HG03066 (cell line): Measurements from ENCODE around the gene CAMK2D.

ENCODE experiments used
- ATAC-seq: cut with Tn5 transposase; IDR thresholded peaks from one replicate; pipeline ENCODE4 v1.9.1; 2021; ENCODE audit warnings: low read depth; ENCODE audit not compliant: unreplicated experiment

CAMK2D gene

GRCh38 chr4:113579360-113579759 is 182.2 kb downstream of the CAMK2D start:
- ATAC-seq = no peak

DNA sequence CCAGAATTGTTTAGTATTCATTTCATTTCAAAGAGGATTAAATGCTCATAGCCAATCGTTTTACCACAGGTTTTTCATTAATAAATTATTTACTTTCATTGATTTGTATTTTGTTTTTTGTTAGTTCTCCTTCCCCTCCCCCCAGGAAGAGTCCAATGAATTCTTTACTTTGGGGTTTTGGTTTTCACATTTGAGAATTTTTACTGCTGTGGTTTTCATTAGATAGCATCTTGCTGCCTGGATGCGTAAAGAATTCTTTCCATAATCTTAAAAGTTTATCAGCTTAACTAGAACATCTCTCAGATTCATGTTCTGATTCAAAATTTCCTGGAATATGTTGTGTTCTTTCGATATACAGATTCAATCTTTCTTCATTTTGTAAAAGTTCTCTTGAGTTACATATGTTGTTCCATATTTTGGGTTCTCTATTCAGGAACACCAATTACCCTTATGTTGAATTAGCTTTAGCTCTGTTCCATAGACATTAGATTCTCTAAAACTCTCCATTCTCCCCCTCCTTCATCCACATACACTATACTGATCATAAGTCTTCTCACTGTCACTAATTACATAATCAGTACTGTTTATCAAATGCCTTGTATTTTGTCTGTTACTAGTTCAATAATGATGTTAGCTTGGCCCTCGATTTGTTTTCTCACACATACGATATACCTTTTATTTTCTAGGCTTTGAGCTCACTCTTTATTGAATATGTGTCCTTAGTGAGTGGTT is 184.4 kb downstream of the CAMK2D start:
- ATAC-seq = no peak

- no peak for ATAC-seq
Observed at GRCh38 chr4:113575401-113575800, 186.1 kb downstream of the CAMK2D start.

DNA sequence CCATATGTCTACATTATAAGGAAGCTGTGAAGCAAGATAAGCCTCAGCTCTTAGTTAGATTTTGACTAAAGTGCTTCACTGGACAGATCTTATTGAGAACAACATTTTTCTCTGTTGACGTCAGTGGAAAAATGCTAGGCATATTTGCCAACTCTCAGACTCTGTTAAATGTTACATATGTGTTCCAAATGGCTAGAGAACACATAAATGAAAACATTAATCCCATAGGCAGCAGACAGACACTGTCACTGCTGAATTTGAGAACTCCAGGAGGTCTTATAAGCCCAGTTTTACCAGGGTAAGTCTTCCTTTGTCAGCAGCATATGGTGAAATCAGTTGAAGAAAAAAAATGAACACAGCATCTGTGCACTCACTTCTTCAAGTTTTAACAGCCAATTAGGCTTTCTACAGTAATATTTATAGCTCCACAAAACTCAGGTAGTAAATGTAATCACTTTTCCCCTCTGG is 186.9 kb downstream of the CAMK2D start:
- ATAC-seq = no peak

- no peak for ATAC-seq
Observed at GRCh38 chr4:113572620-113573019, 188.9 kb downstream of the CAMK2D start.

DNA sequence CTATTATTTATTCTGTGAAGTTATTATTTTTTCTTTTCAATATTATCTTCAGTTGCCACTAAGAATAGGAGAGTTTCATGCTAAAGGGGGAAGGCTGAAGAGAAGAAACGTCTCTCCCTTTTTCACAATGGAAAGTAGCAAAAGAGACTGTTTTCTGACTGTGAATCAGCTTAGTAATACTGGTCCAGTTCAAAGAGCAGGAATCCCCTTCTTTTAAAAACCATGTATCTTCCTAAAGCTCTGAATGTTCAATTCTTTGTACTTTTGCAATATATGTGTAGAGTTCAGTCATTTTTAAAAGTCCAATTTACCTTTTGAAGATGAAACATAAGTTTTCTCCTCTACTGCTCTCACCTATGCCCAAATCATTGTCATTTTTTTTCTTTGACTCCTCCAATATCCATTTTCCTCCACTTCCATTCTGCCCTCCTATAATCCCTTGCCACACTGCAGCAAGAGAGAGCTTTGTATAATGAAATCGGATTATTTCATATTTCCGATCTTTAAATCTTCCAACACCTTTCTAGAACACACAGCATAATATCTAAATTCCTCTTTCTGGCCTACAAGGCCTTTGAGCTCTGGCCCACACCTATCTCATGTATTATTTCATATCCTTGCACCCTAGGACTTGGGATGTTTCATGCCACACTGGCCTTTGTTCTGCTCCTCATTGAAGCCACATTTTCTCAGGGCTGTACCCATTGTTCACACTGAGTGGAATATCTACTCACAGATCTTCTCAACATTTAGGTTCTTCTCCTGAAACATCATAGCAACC is 195.3 kb downstream of the CAMK2D start:
- ATAC-seq = no peak

- ATAC-seq = no peak
Observed at GRCh38 chr4:113565702-113566012, 195.9 kb downstream of the CAMK2D start.

GRCh38 chr4:113564493-113564892 is 197.0 kb downstream of the CAMK2D start:
- peak; percentile 19 for ATAC-seq

DNA sequence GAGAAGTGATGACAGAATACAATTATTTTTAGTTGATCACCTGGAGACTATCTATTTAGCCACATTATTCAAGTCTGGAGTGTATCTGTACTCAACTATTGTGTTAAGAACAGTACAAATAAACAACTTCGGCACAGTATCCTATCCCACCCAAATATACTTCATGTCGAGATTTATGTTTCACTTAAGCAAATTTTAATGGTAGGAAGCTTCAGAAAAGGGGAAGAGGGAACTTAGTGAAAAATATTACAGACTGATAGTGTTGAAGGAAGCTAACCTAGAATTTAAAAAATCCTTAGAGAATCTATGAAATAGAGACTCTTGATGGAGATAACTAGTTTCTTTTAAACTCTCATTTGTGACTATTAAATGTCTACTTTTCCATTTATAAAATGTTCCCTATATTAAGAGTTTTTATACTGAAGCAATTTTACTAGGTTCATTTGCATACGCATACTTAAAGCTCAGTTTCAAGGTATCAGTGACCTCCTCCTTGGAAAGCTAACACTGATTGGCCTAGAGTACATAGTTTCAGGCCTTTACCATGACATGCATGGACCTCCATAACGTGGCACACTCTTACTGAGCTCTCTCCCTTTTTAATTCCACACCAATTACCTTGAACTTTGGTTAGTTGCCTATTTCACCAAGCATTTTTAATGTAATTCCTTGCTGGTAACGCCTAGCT is 197.7 kb downstream of the CAMK2D start:
- no peak for ATAC-seq

GRCh38 chr4:113561758-113562157 is 199.8 kb downstream of the CAMK2D start:
- ATAC-seq = no peak

- no peak for ATAC-seq
Observed at GRCh38 chr4:113561092-113561491, 200.4 kb downstream of the CAMK2D start.

DNA sequence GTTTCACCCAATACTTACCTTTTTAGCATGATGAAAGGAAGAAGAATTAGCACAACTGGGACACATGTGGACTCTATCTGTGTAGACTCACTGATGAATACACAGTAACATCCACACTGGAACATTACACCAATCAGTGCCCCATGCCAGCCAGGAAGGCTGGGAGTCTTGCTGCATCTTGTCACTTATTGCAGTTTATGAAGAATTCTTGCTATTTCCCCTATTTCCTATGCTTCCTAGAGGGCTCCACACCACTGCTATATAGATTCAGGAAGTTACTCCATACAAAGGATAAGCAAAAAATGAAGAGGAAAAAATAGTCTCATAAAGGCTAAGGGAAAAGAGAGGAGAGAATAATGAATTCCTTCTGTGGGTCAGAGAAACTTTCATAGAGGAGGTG is 201.0 kb downstream of the CAMK2D start:
- no peak for ATAC-seq

GRCh38 chr4:113559947-113560346 is 201.6 kb downstream of the CAMK2D start:
- no peak for ATAC-seq

GRCh38 chr4:113556382-113557134 is 205.0 kb downstream of the CAMK2D start:
- ATAC-seq = no peak

DNA sequence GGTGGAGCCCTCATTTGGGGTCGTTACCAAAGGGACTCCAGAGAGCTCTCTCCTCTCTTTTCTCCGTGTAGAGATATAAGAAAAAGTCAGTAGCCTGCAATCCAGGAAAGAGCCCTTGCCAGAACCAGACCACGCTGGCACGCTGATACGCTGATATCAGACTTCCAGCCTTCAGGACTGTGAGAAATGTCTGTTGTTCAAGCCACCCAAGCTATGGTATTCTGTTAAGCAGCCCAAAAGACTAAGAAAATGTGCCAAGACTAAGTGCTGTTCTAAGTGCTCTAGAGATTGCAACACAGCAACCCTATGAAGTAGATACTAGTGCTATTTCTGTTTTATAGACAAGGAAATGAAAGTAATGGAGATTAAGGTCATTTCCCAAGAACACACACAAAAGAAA is 205.7 kb downstream of the CAMK2D start:
- ATAC-seq = no peak

- ATAC-seq = no peak
Observed at GRCh38 chr4:113553082-113553481, 208.5 kb downstream of the CAMK2D start.

- ATAC-seq = no peak
Observed at GRCh38 chr4:113550510-113550909, 211.0 kb downstream of the CAMK2D start.

DNA sequence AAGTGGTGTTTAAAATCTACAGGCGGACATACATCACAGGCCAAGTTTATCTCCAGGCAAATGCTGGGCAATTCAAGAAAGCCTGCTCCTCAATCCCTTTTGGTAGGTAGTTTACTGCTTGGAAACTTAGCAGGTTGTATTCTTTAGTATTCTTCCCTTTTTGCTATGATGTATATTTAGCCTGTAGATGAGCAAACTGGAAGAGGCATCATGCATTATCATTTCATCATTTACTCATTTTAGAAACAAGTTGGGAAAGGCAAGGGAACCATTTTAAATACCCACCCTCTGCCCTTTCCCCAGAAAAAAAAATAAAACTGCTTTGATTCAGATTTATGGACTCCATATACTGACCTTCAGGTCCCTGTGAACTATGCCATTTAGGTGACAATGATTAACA is 213.2 kb downstream of the CAMK2D start:
- no peak for ATAC-seq

GRCh38 chr4:113547487-113548042 is 214.0 kb downstream of the CAMK2D start:
- peak; percentile 98 for ATAC-seq

- no peak for ATAC-seq
Observed at GRCh38 chr4:113541933-113542332, 219.6 kb downstream of the CAMK2D start.
